ENCODE measurements around the gene PUM2.
A peak's percentile ranks its signal among the peaks of the same experiment; 100 is the strongest.

The PUM2 gene

GRCh38 chr2:20346565-20347381 is 3.9 kb downstream of the PUM2 start:
- DNase-seq (ENCODE audit: extremely low read depth in 1 of 2, low read depth in 1 of 2): no peak

- DNase-seq (ENCODE audit: extremely low read depth in 1 of 2, low read depth in 1 of 2): no peak
These were observed 7.5 kb downstream of the PUM2 start for GRCh38 chr2:20343128-20343527.

GRCh38 chr2:20339012-20339411 is 11.6 kb downstream of the PUM2 start:
- no peak for DNase-seq (ENCODE audit: extremely low read depth in 1 of 2, low read depth in 1 of 2)

- DNase-seq (ENCODE audit: extremely low read depth in 1 of 2, low read depth in 1 of 2): no peak
These were observed 15.9 kb downstream of the PUM2 start for GRCh38 chr2:20334605-20335203.

- no peak for DNase-seq (ENCODE audit: extremely low read depth in 1 of 2, low read depth in 1 of 2)
These were observed 16.9 kb downstream of the PUM2 start for GRCh38 chr2:20333738-20334137.

- DNase-seq (ENCODE audit: extremely low read depth in 1 of 2, low read depth in 1 of 2): no peak
These were observed 20.5 kb downstream of the PUM2 start for GRCh38 chr2:20330192-20330591.

GRCh38 chr2:20327370-20327769 is 23.3 kb downstream of the PUM2 start:
- no peak for DNase-seq (ENCODE audit: extremely low read depth in 1 of 2, low read depth in 1 of 2)

GRCh38 chr2:20326163-20326780 is 24.4 kb downstream of the PUM2 start:
- peak in 1 of 2 donors; percentile 25 for DNase-seq (ENCODE audit: extremely low read depth in 1 of 2, low read depth in 1 of 2)

GRCh38 chr2:20322527-20323300 is 27.9 kb downstream of the PUM2 start:
- DNase-seq (ENCODE audit: extremely low read depth in 1 of 2, low read depth in 1 of 2): no peak

- DNase-seq (ENCODE audit: extremely low read depth in 1 of 2, low read depth in 1 of 2): no peak
These were observed 33.0 kb downstream of the PUM2 start for GRCh38 chr2:20317690-20318089.

- no peak for DNase-seq (ENCODE audit: extremely low read depth in 1 of 2, low read depth in 1 of 2)
These were observed 33.4 kb downstream of the PUM2 start for GRCh38 chr2:20317197-20317596.

- DNase-seq (ENCODE audit: extremely low read depth in 1 of 2, low read depth in 1 of 2): no peak
These were observed 35.8 kb downstream of the PUM2 start for GRCh38 chr2:20314562-20315501.

- DNase-seq (ENCODE audit: extremely low read depth in 1 of 2, low read depth in 1 of 2): no peak
These were observed 37.0 kb downstream of the PUM2 start for GRCh38 chr2:20313659-20314058.

- no peak for DNase-seq (ENCODE audit: extremely low read depth in 1 of 2, low read depth in 1 of 2)
These were observed 41.6 kb downstream of the PUM2 start for GRCh38 chr2:20309001-20309400.

GRCh38 chr2:20307311-20307710 is 43.3 kb downstream of the PUM2 start:
- DNase-seq (ENCODE audit: extremely low read depth in 1 of 2, low read depth in 1 of 2): no peak

GRCh38 chr2:20304411-20304810 is 46.2 kb downstream of the PUM2 start:
- DNase-seq (ENCODE audit: extremely low read depth in 1 of 2, low read depth in 1 of 2): no peak

- no peak for DNase-seq (ENCODE audit: extremely low read depth in 1 of 2, low read depth in 1 of 2)
These were observed 46.7 kb downstream of the PUM2 start for GRCh38 chr2:20303966-20304365.

- no peak for DNase-seq (ENCODE audit: extremely low read depth in 1 of 2, low read depth in 1 of 2)
These were observed 48.6 kb downstream of the PUM2 start for GRCh38 chr2:20302019-20302418.

- no peak for DNase-seq (ENCODE audit: extremely low read depth in 1 of 2, low read depth in 1 of 2)
These were observed 50.0 kb downstream of the PUM2 start for GRCh38 chr2:20300656-20301055.

GRCh38 chr2:20299113-20299512 is 51.5 kb downstream of the PUM2 start:
- no peak for DNase-seq (ENCODE audit: extremely low read depth in 1 of 2, low read depth in 1 of 2)

All from stimulated activated CD8-positive, alpha-beta memory T cell treated with anti-CD3 and anti-CD28 coated beads, Interleukin-7, amount 100 ng/mL, for 48 hours (primary cell).